Neuronal stem cell (in vitro differentiated cells): ENCODE measurements around the gene WEE1.
A peak's percentile ranks its signal among the peaks of the same experiment; 100 is the strongest.

Experiments
- DNase-seq: peaks from one replicate; pipeline ENCODE4 v3.0.0-alpha.2; 2013; ENCODE audit warnings: low spot score
- H2AFZ ChIP-seq: one replicate; pipeline ENCODE4 v1.6.1; 2013; ENCODE audit warnings: mild to moderate bottlenecking, low read length, inconsistent platforms
- H2AK5ac ChIP-seq: 2 replicates; pipeline ENCODE4 v1.6.1; 2013; ENCODE audit warnings: low read depth, mild to moderate bottlenecking, inconsistent platforms, low read length, moderate library complexity, mixed read lengths
- H2BK120ac ChIP-seq: 2 replicates; pipeline ENCODE4 v1.6.1; 2013; ENCODE audit warnings: low read depth, mild to moderate bottlenecking, inconsistent platforms, low read length, moderate library complexity, mixed read lengths
- H2BK12ac ChIP-seq: one replicate; pipeline ENCODE4 v1.6.1; 2013; ENCODE audit warnings: low read length, inconsistent platforms
- H2BK15ac ChIP-seq: 2 replicates; pipeline ENCODE4 v1.6.1; 2013; ENCODE audit warnings: mild to moderate bottlenecking, low read length, inconsistent platforms, mixed read lengths
- H2BK5ac ChIP-seq: one replicate; pipeline ENCODE4 v1.6.1; 2013; ENCODE audit warnings: inconsistent platforms, mild to moderate bottlenecking, low read length, moderate library complexity
- H3K14ac ChIP-seq: one replicate; pipeline ENCODE4 v1.6.1; 2013; ENCODE audit warnings: low read length, inconsistent platforms
- H3K18ac ChIP-seq: 2 replicates; pipeline ENCODE4 v1.6.1; 2013; ENCODE audit warnings: low read length, inconsistent platforms
- H3K23ac ChIP-seq: 2 replicates; pipeline ENCODE4 v1.6.1; 2013; ENCODE audit warnings: low read depth, mild to moderate bottlenecking, mixed read lengths, low read length, inconsistent platforms; ENCODE audit not compliant: poor library complexity
- H3K27ac ChIP-seq: replicated peaks from 3 replicates; pipeline ENCODE4 v1.5.1; 2013; ENCODE audit warnings: low read length, inconsistent platforms
- H3K27me3 ChIP-seq, 3 experiments: 2 replicates each; pipeline ENCODE4 v1.6.1; 2013; ENCODE audit warnings: low read length in 3 of 3, mild to moderate bottlenecking in 2 of 3, inconsistent platforms in 1 of 3, low read depth in 1 of 3, mixed read lengths in 1 of 3, moderate library complexity in 1 of 3; ENCODE audit not compliant: control insufficient read depth in 3 of 3, insufficient read depth in 3 of 3
- H3K36me3 ChIP-seq, 2 donors: replicated peaks in 1 of 2; 2 replicates each; pipeline ENCODE4 v1.6.1; 2013; ENCODE audit warnings: low read length in 2 of 2; ENCODE audit not compliant: control insufficient read depth in 2 of 2, insufficient read depth in 2 of 2
- H3K4ac ChIP-seq: 2 replicates; pipeline ENCODE4 v1.6.1; 2013; ENCODE audit warnings: inconsistent platforms, mild to moderate bottlenecking, low read length, moderate library complexity
- H3K4me1 ChIP-seq, 2 donors: 1 replicate in 1 of 2; 2 replicates in 1 of 2; pipeline ENCODE4 v1.6.1; 2013; ENCODE audit warnings: low read length in 2 of 2, low read depth in 1 of 2; ENCODE audit not compliant: control insufficient read depth in 2 of 2, insufficient read depth in 1 of 2
- H3K4me2 ChIP-seq: one replicate; pipeline ENCODE4 v1.6.1; 2013; ENCODE audit warnings: mild to moderate bottlenecking, low read length, inconsistent platforms; ENCODE audit not compliant: insufficient read depth, poor library complexity, severe bottlenecking
- H3K4me3 ChIP-seq, 2 donors: 2 replicates each; pipeline ENCODE4 v1.5.1; 2013; ENCODE audit warnings: low read length in 2 of 2, mild to moderate bottlenecking in 2 of 2, inconsistent platforms in 1 of 2, moderate library complexity in 1 of 2
- H3K79me1 ChIP-seq: one replicate; pipeline ENCODE4 v1.6.1; 2013; ENCODE audit warnings: low read depth, mild to moderate bottlenecking, inconsistent platforms, low read length, moderate library complexity
- H3K9ac ChIP-seq: one replicate; pipeline ENCODE4 v1.6.1; 2013; ENCODE audit warnings: mild to moderate bottlenecking, low read depth, low read length, inconsistent platforms; ENCODE audit not compliant: poor library complexity
- H3K9me3 ChIP-seq, 2 donors: replicated peaks in 1 of 2; 2 replicates each; pipeline versions ENCODE3 to v1.6.1; 2013; ENCODE audit warnings: low read length in 2 of 2, mild to moderate bottlenecking in 2 of 2, inconsistent platforms in 1 of 2, low read depth in 1 of 2, mixed read lengths in 1 of 2, moderate library complexity in 1 of 2; ENCODE audit not compliant: control insufficient read depth in 2 of 2, insufficient read depth in 1 of 2
- H4K8ac ChIP-seq: one replicate; pipeline ENCODE4 v1.6.1; 2013; ENCODE audit warnings: low read depth, mild to moderate bottlenecking, inconsistent platforms, low read length, moderate library complexity
- H4K91ac ChIP-seq: one replicate; pipeline ENCODE4 v1.6.1; 2013; ENCODE audit warnings: low read length, low read depth, mild to moderate bottlenecking, inconsistent platforms; ENCODE audit not compliant: poor library complexity
- WGBS, 2 donors: extraction: QIAGEN DNeasy Blood & Tissue Kit; methylation state at CpG; one replicate each; pipeline ENCODE4 v1.1.7; 2013; ENCODE audit warnings: missing lambda C conversion rate in 2 of 2, mixed read lengths in 1 of 2; ENCODE audit not compliant: insufficient read length in 2 of 2, insufficient replicate concordance in 1 of 2; ENCODE audit errors: extremely low coverage in 2 of 2; 5-methylcytosine and 5-hydroxymethylcytosine counted together

The WEE1 gene

DNA sequence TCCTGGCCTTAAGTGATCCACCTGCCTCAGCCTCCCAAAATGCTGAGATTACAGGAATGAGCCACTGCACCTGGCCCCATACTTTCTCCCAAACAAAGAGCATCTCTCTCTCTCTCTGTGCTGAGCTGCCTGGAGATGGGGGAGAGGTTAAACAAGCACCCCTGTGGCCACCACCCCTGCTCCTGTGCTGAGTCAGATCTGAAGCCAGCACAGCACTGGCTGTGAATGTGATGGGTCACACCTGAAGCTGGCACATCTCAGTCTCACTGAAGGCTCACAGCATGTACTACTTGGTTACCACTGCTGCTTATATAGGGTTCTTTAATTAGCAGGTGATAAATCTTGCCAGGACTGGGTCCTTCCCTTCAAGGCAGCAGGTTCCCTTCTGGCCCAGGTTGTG, 10.8 kb upstream of the WEE1 start:
- Histone ChIP-seq H3K4ac (no peak overlapping the region), H3K27me3 (no peaks in the 10 kb centered on the region), H2BK5ac (no peak overlapping the region), H3K4me1 (peaks cover 9 to 14% of the 10 kb centered on the region in 2 donors), H2BK120ac (no peak overlapping the region), H3K4me3 (no peak overlapping the region), H2AFZ (no peak overlapping the region), H3K9ac (no peak overlapping the region), H3K79me1 (no peaks in the 10 kb centered on the region), H2BK12ac (no peak overlapping the region), H3K27ac (no peak overlapping the region), H3K9me3 (peaks cover 3 to 6% of the 10 kb centered on the region in 2 donors), H3K14ac (no peak overlapping the region), H2BK15ac (no peak overlapping the region), H3K4me2 (no peak overlapping the region), H4K8ac (peak overlapping the region; percentile 70), H4K91ac (no peak overlapping the region), H3K36me3 (no peaks in the 10 kb centered on the region), H2AK5ac (peak overlapping the region; percentile 66), H3K23ac (no peak overlapping the region), H3K18ac (no peak overlapping the region)
- DNase-seq, result no peak

DNA sequence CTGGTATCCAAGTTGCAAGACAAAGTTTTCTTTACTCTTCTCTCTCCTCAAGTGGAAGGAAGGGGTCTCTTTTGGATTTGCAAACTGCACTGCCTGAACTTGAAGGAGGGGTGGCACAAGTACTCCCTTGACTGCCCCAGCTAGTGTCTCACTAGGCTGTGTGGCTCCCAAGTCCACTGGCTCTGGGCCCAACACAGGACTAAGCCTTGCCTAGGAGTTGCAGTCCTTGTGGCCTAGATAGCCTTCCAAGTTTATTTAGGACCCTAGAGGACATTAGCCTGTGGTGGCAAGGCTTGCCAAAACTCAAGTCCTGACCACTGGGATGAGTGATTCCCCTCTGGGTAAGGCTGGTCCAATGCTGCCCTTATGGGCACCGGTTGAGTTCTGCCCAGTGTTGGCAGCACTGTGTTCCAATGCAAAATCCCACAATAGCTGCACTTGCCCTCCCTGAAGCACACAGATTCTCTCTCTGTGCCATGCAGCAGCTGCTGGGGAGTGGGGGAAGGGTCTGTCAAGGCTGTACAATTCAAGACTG, 10.2 kb upstream of the WEE1 start:
- Histone ChIP-seq H3K9me3 (peaks cover 3 to 6% of the 10 kb centered on the region in 2 donors), H3K4ac (no peak overlapping the region), H3K4me3 (no peak overlapping the region), H3K4me1 (peaks cover 9 to 17% of the 10 kb centered on the region in 2 donors), H3K23ac (no peak overlapping the region), H3K79me1 (no peaks in the 10 kb centered on the region), H2AK5ac (no peak overlapping the region), H3K36me3 (no peaks in the 10 kb centered on the region), H3K14ac (no peak overlapping the region), H4K91ac (no peak overlapping the region), H3K27me3 (no peaks in the 10 kb centered on the region), H2BK5ac (no peak overlapping the region), H3K27ac (no peak overlapping the region), H3K18ac (no peak overlapping the region), H3K9ac (no peak overlapping the region), H2AFZ (peak overlapping the region; percentile 2), H2BK12ac (peak overlapping the region; percentile 68), H2BK120ac (no peak overlapping the region), H2BK15ac (no peak overlapping the region), H3K4me2 (no peak overlapping the region), H4K8ac (no peak overlapping the region)
- DNase-seq, result no peak
- WGBS, 2 donors, result no CpG with 5 or more reads among the region's 1 CpG

DNA sequence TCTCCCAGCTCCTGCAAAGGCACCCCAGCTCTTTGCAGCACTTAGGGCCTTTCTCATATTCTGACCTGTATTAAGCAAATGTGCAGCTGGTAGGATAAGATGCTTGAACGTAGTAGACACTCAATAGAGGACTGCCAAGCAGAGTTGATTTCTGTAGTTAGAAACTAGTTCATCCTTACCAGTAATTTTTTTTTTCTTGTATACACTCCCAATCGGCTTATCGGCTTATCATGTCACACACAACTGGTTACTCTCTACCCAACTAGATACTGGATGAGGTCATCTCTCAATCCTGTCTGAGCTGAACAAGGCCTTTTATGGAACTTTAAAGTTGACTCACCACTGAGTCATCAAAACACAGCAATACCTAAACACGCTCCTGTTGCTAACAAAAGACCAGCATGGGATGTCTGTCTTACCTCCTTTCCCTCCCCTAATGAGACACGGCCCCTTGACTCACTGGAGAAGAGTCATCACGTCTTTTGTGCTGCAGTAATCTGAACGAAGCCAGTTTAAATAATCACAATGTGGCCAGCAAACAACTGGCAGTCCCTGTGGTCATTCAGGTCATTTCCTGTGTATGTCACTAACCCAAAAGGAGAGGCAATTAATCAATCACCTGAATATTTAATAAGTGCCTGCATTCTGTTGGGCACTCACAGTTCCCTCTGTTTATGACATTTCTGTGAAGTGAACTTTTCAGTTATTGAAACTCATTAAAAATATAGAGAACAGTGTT, 7.5 kb upstream of the WEE1 start:
- Histone ChIP-seq H3K27ac (peak overlapping the region; percentile 67), H2BK5ac (no peak overlapping the region)

DNA sequence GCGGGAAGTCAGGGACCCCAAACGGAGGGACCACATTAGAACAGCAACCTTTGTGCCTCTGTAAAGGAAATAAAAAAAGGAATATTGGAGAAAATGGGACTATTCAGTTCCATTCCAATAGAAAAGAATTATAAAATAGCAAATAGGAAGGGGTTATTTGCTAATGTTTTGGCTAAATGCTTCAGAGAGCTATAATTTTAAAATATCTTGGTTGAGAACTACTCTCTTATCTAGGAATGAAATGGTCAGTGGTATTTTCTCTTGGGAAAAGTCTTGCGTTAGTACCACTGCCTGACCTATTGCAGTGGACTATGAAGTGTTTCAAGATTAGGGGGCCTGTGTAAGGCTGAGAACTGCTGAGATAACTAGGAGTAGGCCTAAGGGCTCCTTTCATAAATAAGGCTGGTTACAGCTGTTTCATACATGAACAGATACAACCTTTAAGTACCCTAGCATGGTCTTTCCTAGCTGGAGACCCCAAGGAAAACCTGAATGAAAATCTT, 6.9 kb upstream of the WEE1 start:
- Histone ChIP-seq H3K9ac (no peak overlapping the region), H2BK5ac (no peak overlapping the region), H3K27me3 (no peaks in the 10 kb centered on the region), H2BK15ac (no peak overlapping the region), H4K91ac (no peak overlapping the region), H2BK12ac (no peak overlapping the region), H2BK120ac (no peak overlapping the region), H3K36me3 (no peaks in the 10 kb centered on the region), H2AK5ac (no peak overlapping the region), H3K9me3 (peaks cover 0 to 3% of the 10 kb centered on the region in 2 donors), H3K79me1 (no peaks in the 10 kb centered on the region), H2AFZ (peak overlapping the region; percentile 64), H3K23ac (no peak overlapping the region), H3K4me1 (peaks cover 15 to 22% of the 10 kb centered on the region in 2 donors), H3K4me2 (no peak overlapping the region), H3K4me3 (no peak overlapping the region), H3K14ac (no peak overlapping the region), H4K8ac (no peak overlapping the region), H3K18ac (no peak overlapping the region), H3K27ac (peak overlapping the region; percentile 51), H3K4ac (no peak overlapping the region)
- DNase-seq, result no peak
- no CpG with 5 or more reads among the region's 3 CpGs for WGBS, 2 donors

More for the DNA sequence above, 7.5 kb upstream of the WEE1 start:
- no peak overlapping the region for H2BK120ac ChIP-seq
- no peak overlapping the region for H3K4ac ChIP-seq
- no peak overlapping the region for H3K4me2 ChIP-seq
- no peak overlapping the region for H2AK5ac ChIP-seq
- no peak overlapping the region for H4K91ac ChIP-seq
- no peak overlapping the region for H3K14ac ChIP-seq
- no peak overlapping the region for H3K23ac ChIP-seq
- peak; percentile 89 for DNase-seq
- no peak overlapping the region for H2BK15ac ChIP-seq
- H3K36me3 ChIP-seq, result no peaks in the 10 kb centered on the region
- no peak overlapping the region for H3K9ac ChIP-seq
- H3K18ac ChIP-seq, result no peak overlapping the region
- no CpG with 5 or more reads among the region's 7 CpGs for WGBS, 2 donors
- peaks cover 15 to 22% of the 10 kb centered on the region in 2 donors for H3K4me1 ChIP-seq
- no peaks in the 10 kb centered on the region for H3K27me3 ChIP-seq
- peaks cover 3 to 4% of the 10 kb centered on the region in 2 donors for H3K9me3 ChIP-seq
- H2AFZ ChIP-seq, result peak overlapping the region; percentile 64
- no peak overlapping the region for H3K4me3 ChIP-seq
- H3K79me1 ChIP-seq, result no peaks in the 10 kb centered on the region
- H4K8ac ChIP-seq, result no peak overlapping the region
- H2BK12ac ChIP-seq, result no peak overlapping the region
